HepG2 (cell line): ENCODE measurements around the gene KCNMA1. TPM values are rescaled to one million over a fixed set of nuclear protein-coding genes. Genes with fewer than 3 reads are reported as not detected.

ENCODE experiments used
- ATAC-seq: fragments of 200-7000 bp; cut with Tn5 transposase; 3 replicates; pipeline ENCODE4 v1.9.1; 2020; ENCODE audit warnings: mild to moderate bottlenecking, moderate library complexity
- BruUV-seq: library from RNA; stranded (reverse); fragments of 400-500 nt; replicated peaks from 2 replicates; lab custom pipeline; 2021; lab: Mats Ljungman, UMichigan
- CTCF ChIA-PET: fragments of 300-600 bp; formaldehyde crosslinking; extraction: SDS; loops from one replicate; lab custom pipeline; 2021; ENCODE audit warnings: low total read pairs, inconsistent platforms, low intra/inter-chr PET ratio; lab: Yijun Ruan, JAX
- POLR2A ChIA-PET: fragments of 350-600 bp; sonication (Branson Sonifier 250); formaldehyde crosslinking; loops from one replicate; lab custom pipeline; 2020; ENCODE audit warnings: antibody characterized with exemption, inconsistent platforms; lab: Yijun Ruan, JAX
- DNase-seq: peaks from one replicate; pipeline ENCODE4 v3.0.0-alpha.2; 2015; ENCODE audit warnings: low spot score
- FAIRE-seq: peaks from 3 replicates; lab custom pipeline; 2011; peaks lifted over from hg19 to GRCh38; lab: Jason Lieb, UNC
- H2AFZ ChIP-seq: one replicate; pipeline ENCODE4 v1.6.1; 2011; ENCODE audit warnings: low read length, inconsistent platforms
- H3K27ac ChIP-seq: fragments of 300-600 bp; 3 replicates; pipeline ENCODE4 v1.8.0; 2011; ENCODE audit warnings: mixed run types, mild to moderate bottlenecking, mixed read lengths, low read length, inconsistent platforms; ENCODE audit not compliant: insufficient read depth; ENCODE audit errors: extremely low read length
- H3K27me3 ChIP-seq, 2 experiments: fragments of 200-600 bp in 1 of 2; 2 replicates in 1 of 2; 3 replicates in 1 of 2; pipeline versions ENCODE4 v1.6.0 to v1.8.0; 2011; ENCODE audit warnings: low read length in 2 of 2, mild to moderate bottlenecking in 2 of 2, moderate library complexity in 2 of 2, inconsistent platforms in 1 of 2; ENCODE audit not compliant: insufficient read depth in 2 of 2, control insufficient read depth in 1 of 2
- H3K36me3 ChIP-seq, 2 experiments: fragments of 200-600 bp in 1 of 2; replicated peaks in 1 of 2; 2 replicates in 1 of 2; 3 replicates in 1 of 2; pipeline versions ENCODE4 v1.5.1 to v1.8.0; 2011; ENCODE audit warnings: low read length in 2 of 2, inconsistent platforms in 1 of 2; ENCODE audit not compliant: insufficient read depth in 2 of 2, control insufficient read depth in 1 of 2
- H3K4me1 ChIP-seq: 2 replicates; pipeline ENCODE4 v1.5.1; 2012; ENCODE audit warnings: low read length, inconsistent platforms; ENCODE audit not compliant: insufficient read depth
- H3K4me2 ChIP-seq: 2 replicates; pipeline ENCODE4 v1.6.0; 2011; ENCODE audit warnings: low read depth, low read length, inconsistent platforms
- H3K4me3 ChIP-seq, 3 experiments: fragments of 200-600 bp in 1 of 3; sonication (generic), shearing (Covaris generic) in 1 of 3; replicated peaks in 1 of 3; 2 replicates each; pipeline ENCODE4 v1.5.1; 2011 to 2016; ENCODE audit warnings: low read length in 3 of 3, inconsistent platforms in 2 of 3, low read depth in 2 of 3, mild to moderate bottlenecking in 2 of 3, control low read depth in 1 of 3, mixed read lengths in 1 of 3; ENCODE audit not compliant: insufficient read depth in 1 of 3
- H3K79me2 ChIP-seq: one replicate; pipeline ENCODE4 v1.6.1; 2011; ENCODE audit warnings: low read length, inconsistent platforms; ENCODE audit not compliant: insufficient read depth
- H3K9ac ChIP-seq: 2 replicates; pipeline ENCODE4 v1.6.0; 2011; ENCODE audit warnings: mild to moderate bottlenecking, low read depth, low read length, inconsistent platforms; ENCODE audit not compliant: insufficient read depth
- H3K9me3 ChIP-seq: 2 replicates; pipeline ENCODE4 v1.5.1; 2012; ENCODE audit warnings: mild to moderate bottlenecking, low read length
- H4K20me1 ChIP-seq: 2 replicates; pipeline ENCODE4 v1.6.0; 2011; ENCODE audit warnings: inconsistent platforms, mild to moderate bottlenecking, low read length, moderate library complexity; ENCODE audit not compliant: insufficient read depth
- AKNA ChIP-seq: sonication (generic); formaldehyde crosslinking; IDR thresholded peaks from 2 replicates; pipeline ENCODE4 v1.4.0; 2020; ENCODE audit warnings: missing genetic modification reagents, borderline replicate concordance
- E2F1 ChIP-seq: sonication (generic); formaldehyde crosslinking; IDR thresholded peaks from 2 replicates; pipeline ENCODE4 v1.5.0; 2020; ENCODE audit warnings: missing genetic modification reagents
- HIVEP1 ChIP-seq: sonication (generic); formaldehyde crosslinking; IDR thresholded peaks from 2 replicates; pipeline ENCODE4 v1.4.0; 2020; ENCODE audit warnings: mild to moderate bottlenecking, missing genetic modification reagents
- HMGA1 ChIP-seq: sonication (generic); formaldehyde crosslinking; conservative IDR thresholded peaks from 2 replicates; pipeline ENCODE4 v1.4.0; 2020; ENCODE audit warnings: missing genetic modification reagents
- KLF9 ChIP-seq: IDR thresholded peaks from 2 replicates; pipeline ENCODE4 v1.6.1; 2016; ENCODE audit warnings: low read depth
- MTF2 ChIP-seq: sonication (generic); formaldehyde crosslinking; IDR thresholded peaks from 2 replicates; pipeline ENCODE4 v1.5.0; 2020; ENCODE audit warnings: missing genetic modification reagents, borderline replicate concordance
- RORA ChIP-seq: sonication (generic); formaldehyde crosslinking; IDR thresholded peaks from 2 replicates; pipeline ENCODE4 v1.5.0; 2020; ENCODE audit warnings: mild to moderate bottlenecking, missing genetic modification reagents, moderate library complexity
- THRA ChIP-seq: sonication (generic); formaldehyde crosslinking; IDR thresholded peaks from 2 replicates; pipeline ENCODE4 v1.4.0; 2020; ENCODE audit warnings: missing genetic modification reagents, borderline replicate concordance
- TRIM24 ChIP-seq: sonication (generic); formaldehyde crosslinking; IDR thresholded peaks from 2 replicates; pipeline ENCODE4 v1.8.0; 2022; ENCODE audit warnings: mild to moderate bottlenecking, missing genetic modification reagents
- ZBTB10 ChIP-seq: sonication (generic); formaldehyde crosslinking; IDR thresholded peaks from 2 replicates; pipeline ENCODE4 v1.4.0; 2020; ENCODE audit warnings: missing genetic modification reagents, borderline replicate concordance
- ZEB1 ChIP-seq: IDR thresholded peaks from 2 replicates; pipeline ENCODE4 v1.6.1; 2012; ENCODE audit warnings: mild to moderate bottlenecking, low read depth, inconsistent platforms; ENCODE audit not compliant: insufficient replicate concordance
- whole genome bisulfite sequencing: methylation state at CpG from one replicate; pipeline ENCODE4 v1.1.6; 2017; ENCODE audit warnings: low lambda C conversion rate; 5-methylcytosine and 5-hydroxymethylcytosine counted together
- in situ Hi-C: cut with HindIII; loops from 2 replicates; pipeline ENCODE4 v1.10.0; 2017; ENCODE audit warnings: low pct_unique_long_range_greater_than_20kb; ENCODE audit not compliant: extremely low pct_ligation_motif_present
- intact Hi-C: fragments of 100-400 bp; cut with micrococcal nuclease; formaldehyde crosslinking; loops from one replicate; pipeline ENCODE4 v1.10.0; 2022; ENCODE audit not compliant: unreplicated experiment
- polyA plus RNA-seq, 8 experiments: library from polyadenylated mRNA; depleted of rRNA in 3 of 8; stranded (reverse) in 7 of 8; unstranded in 1 of 8; fragments of >200 nt; fragmentation: Illumina TruSeq in 4 of 8; extraction: Trizol in 4 of 8; gene quantifications; 2 replicates each; pipeline versions ENCODE4 v1.2.1 to v1.2.3, GENCODE V29; 2011 to 2016; ENCODE audit warnings: low read depth in 4 of 8, missing spikeins in 1 of 8, mixed read lengths in 1 of 8; ENCODE audit not compliant: insufficient read depth in 1 of 8
- total RNA-seq, 5 experiments: library from RNA; depleted of rRNA; stranded (reverse); fragments of >200 nt; fragmentation: Illumina TruSeq; extraction: Trizol; gene quantifications; 2 replicates each; pipeline ENCODE4 v1.2.3, GENCODE V29; 2016; ENCODE audit warnings: low read depth in 1 of 5

KCNMA1 gene
- total and polyA plus RNA-seq, 2 of the 13 experiments (the other 11 are each of a cell fraction or from before 2014, with no cell fraction given) = 0.02 TPM; not detected in 1

GRCh38 chr10:76973091-76974016, 664.3 kb downstream of the KCNMA1 start:
- TF ChIP-seq TRIM24 (no peak), E2F1 (CRISPR knock-in tag) (no peak), HIVEP1 (CRISPR knock-in tag) (no peak), THRA (CRISPR knock-in tag) (no peak), MTF2 (CRISPR knock-in tag) (no peak), ZEB1 (no peak), HMGA1 (CRISPR knock-in tag) (no peak), AKNA (CRISPR knock-in tag) (no peak), RORA (no peak), ZBTB10 (no peak), KLF9 (CRISPR knock-in tag) (no peak)
- intact Hi-C loops = no loop called here
- H3K79me2 ChIP-seq = no peaks in the 10 kb centered on the region
- ChIA-PET POLR2A (no interaction called here), CTCF (no interaction called here)
- peaks cover 4 to 46% of the 10 kb centered on the region in 2 experiments; a peak in 4 of 5 replicates for H3K27me3 ChIP-seq
- no peaks in the 10 kb centered on the region for H3K36me3 ChIP-seq
- no peak for FAIRE-seq
- H3K9me3 ChIP-seq = no peaks in the 10 kb centered on the region
- H4K20me1 ChIP-seq = no peaks in the 10 kb centered on the region
- in situ Hi-C loops = no loop called here
- 18% methylated on average over 10 of the region's 10 CpGs for WGBS
- no peak for ATAC-seq
- no peaks in the 10 kb centered on the region for H3K4me1 ChIP-seq
- H2AFZ ChIP-seq = no peak overlapping the region
- H3K27ac ChIP-seq = no peak overlapping the region
- no peak overlapping the region for H3K4me2 ChIP-seq
- DNase-seq = no peak
- H3K4me3 ChIP-seq = no peak overlapping the region
- H3K9ac ChIP-seq = no peak overlapping the region
- BruUV-seq = no TSS peak
